ENCODE results near the gene PAX5.
"Not testable (repeated sequence)": the region's sequence is repeated elsewhere in the genome, so short reads cannot be mapped to it uniquely, and the experiment has no call there.

Gene PAX5

DNA sequence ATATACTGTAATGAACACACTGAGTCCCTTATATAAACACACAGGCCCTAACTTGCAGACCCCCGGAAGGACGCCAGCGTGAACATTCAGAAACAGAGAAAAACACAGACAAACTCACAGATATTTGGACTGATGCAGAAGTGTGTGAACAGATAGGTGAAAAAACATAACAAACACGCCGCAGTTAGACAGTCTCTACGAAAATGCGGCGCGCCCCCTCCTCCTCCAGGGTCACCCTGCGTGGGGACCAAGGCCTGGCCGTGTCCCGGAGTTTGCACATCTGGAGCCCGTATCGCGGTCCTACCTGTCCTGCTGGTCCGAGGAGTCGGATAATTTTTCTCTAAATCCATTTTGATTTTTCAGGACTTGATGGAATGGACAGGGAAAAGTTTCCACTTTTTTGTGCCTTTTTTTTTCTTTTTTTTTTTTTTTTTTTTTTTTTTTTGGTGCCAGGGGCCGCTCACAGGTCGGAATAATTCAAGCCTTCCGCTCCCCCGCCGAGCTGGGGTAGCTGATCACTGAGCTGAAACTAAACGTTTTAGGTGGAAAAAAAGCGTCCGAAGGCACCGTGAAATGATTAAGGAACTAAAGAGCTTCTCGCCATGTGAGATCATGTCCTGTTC, at the start of gene PAX5:
Gene PAX5 (minus strand): TSS at position 587 of the 623 bp plus-strand sequence. CDS start 237 bp downstream, at position 350.
- FAIRE-seq = no peak

- FAIRE-seq = no peak
Measured at GRCh38 chr9:37083654-37084053, 49.6 kb upstream of the PAX5 start.

GRCh38 chr9:37082214-37082765, 48.2 kb upstream of the PAX5 start:
- no peak for FAIRE-seq

GRCh38 chr9:37081507-37081906, 47.4 kb upstream of the PAX5 start:
- not testable (repeated sequence) for FAIRE-seq

GRCh38 chr9:37080165-37080628, 46.1 kb upstream of the PAX5 start:
- FAIRE-seq = not testable (repeated sequence)

- FAIRE-seq = peak; percentile 88
Measured at GRCh38 chr9:37079370-37080164, 45.5 kb upstream of the PAX5 start.

DNA sequence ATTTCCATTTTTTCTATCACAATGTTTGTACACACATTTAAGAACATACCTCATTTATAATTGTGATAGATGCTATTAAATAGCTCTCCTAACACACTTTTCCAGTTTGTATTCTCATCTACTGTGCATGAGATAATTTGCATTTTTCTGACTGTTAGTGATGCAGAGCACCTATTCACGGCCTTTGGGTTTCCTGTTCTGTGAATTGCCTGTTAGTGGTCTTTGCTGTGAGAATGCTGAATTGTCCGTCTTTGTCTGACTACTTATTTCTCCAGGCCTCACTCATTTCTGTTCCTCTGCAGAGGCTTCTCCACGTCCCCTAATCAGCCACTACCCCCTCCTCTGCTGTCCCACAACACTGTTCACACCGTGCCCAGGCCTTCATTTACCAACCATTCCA, 40.7 kb upstream of the PAX5 start:
- not testable (repeated sequence) for FAIRE-seq

- no peak for FAIRE-seq
Measured at GRCh38 chr9:37066139-37066725, 32.2 kb upstream of the PAX5 start.

- FAIRE-seq = no peak
Measured at GRCh38 chr9:37062336-37062735, 28.3 kb upstream of the PAX5 start.

- no peak for FAIRE-seq
Measured at GRCh38 chr9:37061768-37062167, 27.7 kb upstream of the PAX5 start.

DNA sequence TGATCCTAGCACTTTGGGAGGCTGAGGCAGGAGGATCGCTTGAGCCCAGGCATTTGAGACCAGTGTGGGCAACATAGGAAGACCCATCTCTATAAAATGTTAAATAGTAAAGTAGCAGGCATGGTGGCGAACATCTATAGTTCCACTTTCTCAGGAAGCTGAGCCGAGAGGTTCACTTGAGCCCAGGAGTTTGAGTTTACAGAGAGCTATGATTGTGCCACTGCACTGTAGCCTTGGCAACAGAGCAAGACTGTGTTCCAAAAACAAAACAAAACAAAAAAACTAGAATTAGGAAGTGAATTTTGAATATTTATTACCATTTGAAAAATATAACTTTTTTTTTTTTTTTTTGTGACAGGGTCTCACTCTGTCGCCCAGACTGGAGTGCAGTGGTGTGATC, 26.8 kb upstream of the PAX5 start:
- no peak for FAIRE-seq

- no peak for FAIRE-seq
Measured at GRCh38 chr9:37056046-37056920, 22.2 kb upstream of the PAX5 start.

DNA sequence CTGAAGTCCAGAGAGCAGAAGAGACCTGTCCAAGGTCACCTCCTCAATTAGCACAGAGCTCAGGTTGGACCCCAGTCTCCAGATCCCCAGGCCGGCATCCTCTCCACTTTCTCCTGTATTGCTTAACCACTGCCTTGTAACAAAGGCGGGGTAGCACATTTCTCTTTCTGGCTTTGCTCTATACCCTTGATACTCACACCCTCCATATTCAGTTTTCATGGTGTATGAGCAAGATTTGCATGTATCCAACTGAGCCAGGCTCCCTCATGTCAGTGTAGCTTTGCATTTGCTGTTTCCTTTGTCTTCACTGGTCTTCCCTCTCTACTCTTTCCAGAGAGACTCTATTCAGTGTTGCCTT, 20.3 kb upstream of the PAX5 start:
- not testable (repeated sequence) for FAIRE-seq

- no peak for FAIRE-seq
Measured at GRCh38 chr9:37053684-37054362, 19.8 kb upstream of the PAX5 start.

GRCh38 chr9:37046683-37047082, 12.6 kb upstream of the PAX5 start:
- FAIRE-seq = no peak

DNA sequence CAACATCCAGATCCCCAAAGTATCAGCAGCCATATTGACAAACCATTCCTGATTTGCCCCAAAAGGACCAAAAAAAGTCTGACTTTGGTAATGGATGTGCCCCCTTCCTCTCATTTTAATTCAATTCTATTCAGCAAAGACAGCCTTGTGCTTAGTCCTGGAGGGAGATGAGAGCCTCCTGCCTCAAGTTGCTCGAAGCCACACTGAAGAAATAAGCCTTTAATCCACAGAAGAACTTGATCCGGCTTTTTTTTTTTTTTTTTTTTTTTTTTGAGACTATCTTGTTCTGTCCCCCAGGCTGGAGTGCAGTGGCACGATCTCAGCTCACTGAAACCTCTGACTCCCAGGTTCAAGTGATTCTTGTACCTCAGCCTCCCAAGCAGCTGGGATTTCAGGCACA, 8.4 kb upstream of the PAX5 start:
- no peak for FAIRE-seq

GRCh38 chr9:37040508-37041127, 6.5 kb upstream of the PAX5 start:
- no peak for FAIRE-seq

DNA sequence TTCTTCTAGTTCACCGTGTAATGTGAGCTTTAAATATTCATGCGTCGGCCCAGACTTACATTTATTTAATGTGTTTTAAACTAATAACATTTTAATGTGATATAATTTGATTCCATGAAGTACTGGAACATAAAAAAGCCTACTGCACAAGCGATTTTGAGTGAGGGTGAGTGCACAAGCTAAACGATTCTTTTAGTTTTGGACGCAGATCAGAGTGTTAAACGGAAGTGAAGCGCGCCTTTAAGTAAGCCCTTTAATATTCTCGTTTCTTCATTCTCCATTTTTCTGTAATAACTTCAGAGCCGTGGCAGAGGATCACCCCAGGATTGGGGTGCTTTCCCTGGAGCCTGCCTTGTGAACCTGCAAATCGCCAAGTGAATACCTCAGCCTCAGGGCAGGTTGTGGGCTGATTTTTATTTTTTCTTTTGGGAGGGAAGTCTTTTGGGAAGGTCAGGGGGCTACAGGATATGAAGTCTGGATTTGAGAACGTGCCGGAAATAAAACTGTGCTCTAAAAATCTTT, 4.9 kb upstream of the PAX5 start:
- no peak for FAIRE-seq

DNA sequence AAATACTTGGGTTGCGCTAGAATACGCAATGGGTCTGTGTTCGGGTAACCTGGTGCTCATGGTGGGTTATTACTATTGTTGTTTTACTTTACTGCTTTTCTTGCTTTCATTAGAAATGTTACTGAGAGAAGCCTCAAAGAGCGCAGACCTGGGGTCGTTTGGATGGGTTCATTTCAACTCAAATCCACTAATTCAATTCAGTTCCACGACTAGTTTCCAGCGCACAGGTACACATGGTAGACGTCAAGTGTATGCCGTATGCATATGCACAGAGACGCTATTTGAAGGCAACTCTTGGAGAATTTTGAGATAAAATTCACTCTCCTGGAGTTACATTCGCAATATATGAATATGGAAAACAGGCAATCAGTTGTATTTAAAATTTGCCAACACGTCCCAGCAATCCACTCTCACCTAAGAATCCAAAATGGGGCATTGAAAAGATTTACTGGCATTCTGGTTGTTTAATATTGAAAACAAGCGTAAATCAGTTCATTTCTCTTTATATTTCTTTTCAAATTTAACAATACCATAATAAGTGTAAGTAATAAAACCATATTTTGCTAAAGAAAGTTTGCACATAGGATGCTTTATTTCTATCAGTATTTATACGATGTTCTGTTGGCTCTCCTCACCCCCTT, 4.4 kb upstream of the PAX5 start:
- no peak for FAIRE-seq

DNA sequence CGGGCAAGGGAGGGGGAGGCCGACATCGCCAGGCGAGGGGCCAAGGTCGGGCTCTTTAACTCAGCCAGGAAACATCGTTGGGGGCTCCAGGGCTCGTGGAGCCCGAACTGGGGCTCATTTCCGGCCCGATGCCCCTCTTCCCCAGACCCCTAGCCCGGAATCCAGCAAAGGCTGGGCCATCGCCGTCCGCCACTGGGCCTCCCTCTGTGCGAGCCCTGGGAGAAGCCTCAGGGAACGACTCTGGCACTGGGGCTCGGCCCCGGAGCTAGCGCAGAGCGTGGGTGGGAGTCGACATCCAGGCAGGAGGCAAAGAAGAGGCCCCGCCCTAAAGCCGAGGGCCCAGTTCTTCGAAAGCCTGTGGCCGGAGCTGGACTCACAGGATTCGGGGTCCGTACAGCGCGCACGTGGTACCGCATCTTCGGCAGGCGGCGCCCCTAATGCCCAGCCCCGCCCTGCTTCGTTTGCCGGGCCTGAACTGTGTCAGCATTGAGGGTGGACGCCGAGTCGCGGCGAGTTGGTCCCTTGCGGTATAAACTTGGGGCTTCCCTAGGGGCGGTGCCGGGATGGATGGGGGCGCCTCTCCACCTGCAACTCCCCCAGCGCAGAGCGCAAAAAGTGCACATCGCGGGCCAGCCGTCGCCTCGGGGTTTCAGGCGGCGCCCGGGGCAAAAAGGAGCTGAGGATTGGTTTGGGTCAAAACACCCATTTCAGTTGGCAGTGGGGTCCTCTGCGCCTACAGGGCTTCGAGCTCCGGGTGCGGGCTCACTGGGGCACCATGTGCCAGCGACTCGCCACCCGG, 3.6 kb upstream of the PAX5 start:
- FAIRE-seq = no peak

All from G401.6 (cell line).